Activated T-cell treated with anti-CD3 and anti-CD28 coated beads for 4 hours (primary cell): Measurements from ENCODE around the gene RABL6.
"Not testable (repeated sequence)": the region's sequence is repeated elsewhere in the genome, so short reads cannot be mapped to it uniquely, and the experiment has no call there.

Source experiments
- DNase-seq: peaks from one replicate; pipeline ENCODE4 v3.0.0-alpha.2; 2020

RABL6 gene

GRCh38 chr9:136823136-136824046 lies 15.6 kb downstream of the RABL6 start:
- DNase-seq: no peak

GRCh38 chr9:136824496-136825225 lies 16.9 kb downstream of the RABL6 start:
- DNase-seq: no peak

- DNase-seq: no peak
Observed at GRCh38 chr9:136825295-136826187, 17.8 kb downstream of the RABL6 start.

GRCh38 chr9:136826188-136826541 lies 18.4 kb downstream of the RABL6 start:
- DNase-seq: no peak

- DNase-seq: no peak
Observed at GRCh38 chr9:136826703-136827582, 19.2 kb downstream of the RABL6 start.

GRCh38 chr9:136827794-136828473 lies 20.2 kb downstream of the RABL6 start:
- no peak for DNase-seq

- no peak for DNase-seq
Observed at GRCh38 chr9:136828474-136829140, 20.9 kb downstream of the RABL6 start.

GRCh38 chr9:136829412-136829811 lies 21.7 kb downstream of the RABL6 start:
- no peak for DNase-seq

GRCh38 chr9:136829981-136830885 lies 22.5 kb downstream of the RABL6 start:
- DNase-seq: no peak

- DNase-seq: no peak
Observed at GRCh38 chr9:136831002-136831719, 23.4 kb downstream of the RABL6 start.

- DNase-seq: no peak
Observed at GRCh38 chr9:136831720-136832104, 24.0 kb downstream of the RABL6 start.

- DNase-seq: no peak
Observed at GRCh38 chr9:136832581-136832980, 24.8 kb downstream of the RABL6 start.

GRCh38 chr9:136833381-136834048 lies 25.8 kb downstream of the RABL6 start:
- not testable (repeated sequence) for DNase-seq

GRCh38 chr9:136835162-136835931 lies 27.6 kb downstream of the RABL6 start:
- DNase-seq: no peak

- no peak for DNase-seq
Observed at GRCh38 chr9:136835932-136836904, 28.5 kb downstream of the RABL6 start.

- no peak for DNase-seq
Observed at GRCh38 chr9:136837146-136837855, 29.6 kb downstream of the RABL6 start.
